DMS53 treated with DMSO at 0.1 percent for 48 hours (cell line): ENCODE data around the gene APCDD1L.

Experiments used
- DNase-seq: peaks from one replicate; lab custom pipeline; 2025; ENCODE audit not compliant: unreplicated experiment; lab: John Stamatoyannopoulos, UW

APCDD1L gene

GRCh38 chr20:58492795-58493524, 22.2 kb downstream of the APCDD1L start:
- DNase-seq, result no peak

- no peak for DNase-seq
Observed at GRCh38 chr20:58492074-58492718, 23.0 kb downstream of the APCDD1L start.

- no peak for DNase-seq
Observed at GRCh38 chr20:58486207-58486606, 29.0 kb downstream of the APCDD1L start.

- no peak for DNase-seq
Observed at GRCh38 chr20:58485393-58485792, 29.8 kb downstream of the APCDD1L start.

- DNase-seq, result no peak
Observed at GRCh38 chr20:58483470-58483869, 31.7 kb downstream of the APCDD1L start.

- no peak for DNase-seq
Observed at GRCh38 chr20:58483051-58483450, 32.1 kb downstream of the APCDD1L start.

GRCh38 chr20:58482416-58482815, 32.8 kb downstream of the APCDD1L start:
- DNase-seq, result no peak

- DNase-seq, result no peak
Observed at GRCh38 chr20:58481481-58482021, 33.6 kb downstream of the APCDD1L start.

- no peak for DNase-seq
Observed at GRCh38 chr20:58480551-58481336, 34.5 kb downstream of the APCDD1L start.

GRCh38 chr20:58479726-58480440, 35.3 kb downstream of the APCDD1L start:
- no peak for DNase-seq

- no peak for DNase-seq
Observed at GRCh38 chr20:58478141-58478805, 36.9 kb downstream of the APCDD1L start.

- DNase-seq, result no peak
Observed at GRCh38 chr20:58475466-58475865, 39.7 kb downstream of the APCDD1L start.

- DNase-seq, result no peak
Observed at GRCh38 chr20:58473453-58474425, 41.5 kb downstream of the APCDD1L start.

- no peak for DNase-seq
Observed at GRCh38 chr20:58472273-58473018, 42.8 kb downstream of the APCDD1L start.

GRCh38 chr20:58471193-58472164, 43.7 kb downstream of the APCDD1L start:
- no peak for DNase-seq

GRCh38 chr20:58470336-58471192, 44.6 kb downstream of the APCDD1L start:
- DNase-seq, result no peak
